Hypothalamus (tissue), 51 donors: ENCODE data around the gene ATP13A2.

Source experiments
- DNase-seq, 51 donors: peaks; one replicate each; lab custom pipeline; 2025; lab: John Stamatoyannopoulos, UW

The ATP13A2 gene

GRCh38 chr1:17030206-17030605 is 18.5 kb upstream of the ATP13A2 start:
- DNase-seq = no peak

GRCh38 chr1:17028662-17029188 is 17.0 kb upstream of the ATP13A2 start:
- no peak for DNase-seq

- no peak for DNase-seq
Observed at GRCh38 chr1:17027900-17028299, 16.2 kb upstream of the ATP13A2 start.

- DNase-seq = no peak
Observed at GRCh38 chr1:17027403-17027802, 15.7 kb upstream of the ATP13A2 start.

- no peak for DNase-seq
Observed at GRCh38 chr1:17024721-17025120, 13.0 kb upstream of the ATP13A2 start.

GRCh38 chr1:17023573-17023972 is 11.8 kb upstream of the ATP13A2 start:
- DNase-seq = no peak

GRCh38 chr1:17023102-17023501 is 11.4 kb upstream of the ATP13A2 start:
- no peak for DNase-seq

GRCh38 chr1:17021896-17022295 is 10.2 kb upstream of the ATP13A2 start:
- no peak for DNase-seq

GRCh38 chr1:17020502-17020901 is 8.8 kb upstream of the ATP13A2 start:
- DNase-seq = no peak

GRCh38 chr1:17018849-17019248 is 7.1 kb upstream of the ATP13A2 start:
- DNase-seq = no peak

GRCh38 chr1:17017435-17017834 is 5.7 kb upstream of the ATP13A2 start:
- DNase-seq = no peak

GRCh38 chr1:17016317-17016661 is 4.6 kb upstream of the ATP13A2 start:
- DNase-seq = peak in 2 of 51 donors; percentile 3 to 28

GRCh38 chr1:17014671-17015567 is 3.2 kb upstream of the ATP13A2 start:
- no peak for DNase-seq

GRCh38 chr1:17013491-17014320 is 2.0 kb upstream of the ATP13A2 start:
- DNase-seq = peak in 3 of 51 donors; percentile 6 to 34 (median 14)

- no peak for DNase-seq
Observed at GRCh38 chr1:17012775-17013490, 1.2 kb upstream of the ATP13A2 start.

- peak in 2 of 51 donors; percentile 25 to 32 for DNase-seq
Observed at GRCh38 chr1:17011092-17011438, 663 bp downstream of the ATP13A2 start.

- DNase-seq = no peak
Observed at GRCh38 chr1:17009706-17010105, 2.0 kb downstream of the ATP13A2 start.

- no peak for DNase-seq
Observed at GRCh38 chr1:17008208-17008855, 3.4 kb downstream of the ATP13A2 start.

GRCh38 chr1:17007121-17007520 is 4.6 kb downstream of the ATP13A2 start:
- DNase-seq = no peak

GRCh38 chr1:17005365-17005740 is 6.4 kb downstream of the ATP13A2 start:
- no peak for DNase-seq
